Loucy (cell line): ENCODE measurements around the gene SLC6A19.

Experiments used
- H2AFZ ChIP-seq: fragments of 200-600 bp; sonication (generic); 2 replicates; pipeline ENCODE4 v1.6.0; 2016; ENCODE audit warnings: antibody characterized with exemption, mild to moderate bottlenecking, low read length, moderate library complexity
- H3F3A ChIP-seq: fragments of 200-600 bp; 2 replicates; pipeline ENCODE4 v1.6.0; 2016; ENCODE audit warnings: antibody characterized with exemption, low read depth, mild to moderate bottlenecking
- H3K27me3 ChIP-seq: fragments of 200-600 bp; sonication (generic); 2 replicates; pipeline ENCODE4 v1.6.1; 2014; ENCODE audit warnings: low read length, mild to moderate bottlenecking; ENCODE audit not compliant: insufficient read depth, poor library complexity, severe bottlenecking
- H3K36me3 ChIP-seq: fragments of 200-600 bp; sonication (generic); 2 replicates; pipeline ENCODE4 v1.6.1; 2016; ENCODE audit warnings: low read length; ENCODE audit not compliant: insufficient read depth
- H3K4me1 ChIP-seq: fragments of 200-600 bp; sonication (generic); 2 replicates; pipeline ENCODE4 v1.5.1; 2014; ENCODE audit warnings: low read length, mild to moderate bottlenecking; ENCODE audit not compliant: insufficient read depth, poor library complexity, severe bottlenecking
- H3K4me2 ChIP-seq: fragments of 200-600 bp; sonication (generic); 2 replicates; pipeline ENCODE4 v1.6.0; 2014; ENCODE audit warnings: antibody characterized with exemption, low read length, low read depth, mild to moderate bottlenecking; ENCODE audit not compliant: poor library complexity, severe bottlenecking
- H3K4me3 ChIP-seq: fragments of 200-600 bp; sonication (generic); 2 replicates; pipeline ENCODE4 v1.5.1; 2014; ENCODE audit warnings: low read length, mild to moderate bottlenecking, mixed read lengths; ENCODE audit not compliant: poor library complexity, severe bottlenecking
- H3K79me2 ChIP-seq: fragments of 200-600 bp; sonication (generic); 2 replicates; pipeline ENCODE4 v1.6.1; 2014; ENCODE audit warnings: low read length; ENCODE audit not compliant: insufficient read depth
- H3K9ac ChIP-seq: fragments of 200-600 bp; sonication (generic); 2 replicates; pipeline ENCODE4 v1.6.0; 2014; ENCODE audit warnings: mild to moderate bottlenecking, low read depth, low read length, moderate library complexity; ENCODE audit not compliant: poor library complexity, severe bottlenecking
- H3K9me2 ChIP-seq: fragments of 200-600 bp; sonication (generic); replicated peaks from 2 replicates; pipeline ENCODE4 v1.6.1; 2016; ENCODE audit warnings: low read depth, low read length, mixed read lengths
- H3K9me3 ChIP-seq: fragments of 200-600 bp; sonication (generic); 2 replicates; pipeline ENCODE4 v1.6.1; 2014; ENCODE audit warnings: mild to moderate bottlenecking, antibody characterized with exemption, low read length, low read depth; ENCODE audit not compliant: insufficient read depth
- H4K20me1 ChIP-seq: fragments of 200-600 bp; sonication (generic); 2 replicates; pipeline ENCODE4 v1.6.0; 2014; ENCODE audit warnings: antibody characterized with exemption, low read length, mild to moderate bottlenecking; ENCODE audit not compliant: insufficient read depth, poor library complexity, severe bottlenecking
- EZH2phosphoT487 ChIP-seq: fragments of 200-600 bp; IDR thresholded peaks from 2 replicates; pipeline ENCODE4 v1.6.1; 2018; ENCODE audit warnings: antibody characterized with exemption, mild to moderate bottlenecking, moderate library complexity, borderline replicate concordance
- TF ChIP-seq, protein P1 (sequence below): fragments of 200-600 bp; sonication (generic); conservative IDR thresholded peaks from 2 replicates; pipeline ENCODE4 v1.5.1; 2014; ENCODE audit warnings: mild to moderate bottlenecking, antibody characterized with exemption, low read length

The SLC6A19 gene

DNA sequence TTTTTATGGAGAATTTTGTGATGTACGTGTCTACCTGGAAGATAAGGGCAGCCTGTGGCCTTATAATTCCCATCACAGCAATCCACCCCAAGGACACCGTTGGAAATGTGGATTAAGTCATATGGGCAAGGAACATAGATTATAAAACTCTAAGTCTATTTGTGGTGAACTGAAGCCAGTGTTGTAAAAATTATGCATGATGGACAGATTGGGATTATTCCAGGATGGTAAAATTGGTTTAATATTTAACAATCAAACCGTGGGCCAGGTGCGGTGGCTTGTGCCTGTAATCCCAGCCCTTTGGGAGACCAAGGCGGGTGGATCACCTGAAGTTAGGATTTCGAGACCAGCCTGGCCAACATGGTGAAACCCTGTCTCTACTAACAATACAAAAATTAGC is 12.9 kb upstream of the SLC6A19 start:
- H3K4me1 ChIP-seq, result peaks cover 19% of the 10 kb centered on the region
- no peak overlapping the region for H3K9ac ChIP-seq
- no peaks in the 10 kb centered on the region for H3K9me2 ChIP-seq
- H3F3A ChIP-seq, result no peaks in the 10 kb centered on the region
- no peaks in the 10 kb centered on the region for H3K27me3 ChIP-seq
- no peak overlapping the region for H3K4me2 ChIP-seq
- H4K20me1 ChIP-seq, result no peaks in the 10 kb centered on the region
- no peaks in the 10 kb centered on the region for H3K36me3 ChIP-seq
- H3K79me2 ChIP-seq, result no peaks in the 10 kb centered on the region
- no peak for TF ChIP-seq EZH2phosphoT487
- TF ChIP-seq, protein P1, sequence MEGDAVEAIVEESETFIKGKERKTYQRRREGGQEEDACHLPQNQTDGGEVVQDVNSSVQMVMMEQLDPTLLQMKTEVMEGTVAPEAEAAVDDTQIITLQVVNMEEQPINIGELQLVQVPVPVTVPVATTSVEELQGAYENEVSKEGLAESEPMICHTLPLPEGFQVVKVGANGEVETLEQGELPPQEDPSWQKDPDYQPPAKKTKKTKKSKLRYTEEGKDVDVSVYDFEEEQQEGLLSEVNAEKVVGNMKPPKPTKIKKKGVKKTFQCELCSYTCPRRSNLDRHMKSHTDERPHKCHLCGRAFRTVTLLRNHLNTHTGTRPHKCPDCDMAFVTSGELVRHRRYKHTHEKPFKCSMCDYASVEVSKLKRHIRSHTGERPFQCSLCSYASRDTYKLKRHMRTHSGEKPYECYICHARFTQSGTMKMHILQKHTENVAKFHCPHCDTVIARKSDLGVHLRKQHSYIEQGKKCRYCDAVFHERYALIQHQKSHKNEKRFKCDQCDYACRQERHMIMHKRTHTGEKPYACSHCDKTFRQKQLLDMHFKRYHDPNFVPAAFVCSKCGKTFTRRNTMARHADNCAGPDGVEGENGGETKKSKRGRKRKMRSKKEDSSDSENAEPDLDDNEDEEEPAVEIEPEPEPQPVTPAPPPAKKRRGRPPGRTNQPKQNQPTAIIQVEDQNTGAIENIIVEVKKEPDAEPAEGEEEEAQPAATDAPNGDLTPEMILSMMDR, result no peak
- H3K4me3 ChIP-seq, result no peak overlapping the region
- H2AFZ ChIP-seq, result no peak overlapping the region
- H3K9me3 ChIP-seq, result no peaks in the 10 kb centered on the region

DNA sequence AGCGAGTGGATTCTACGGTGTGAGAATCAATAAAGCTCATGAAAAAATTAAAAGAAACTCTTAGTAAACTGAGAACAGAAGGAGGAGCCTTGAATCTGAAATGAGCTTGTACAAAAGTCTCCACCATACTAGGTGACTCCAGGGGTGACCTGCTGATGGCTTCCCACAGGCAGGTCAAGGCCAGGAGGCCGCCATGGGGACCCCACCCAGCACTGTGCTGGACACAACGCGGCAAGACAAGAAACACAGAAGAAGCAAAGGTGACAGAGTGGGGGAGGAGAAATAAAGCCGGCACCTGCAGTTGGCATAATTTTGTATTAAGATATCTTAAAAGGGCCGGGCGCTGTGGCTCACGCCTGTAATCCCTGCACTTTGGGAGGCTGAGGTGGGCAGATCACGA is 12.1 kb upstream of the SLC6A19 start:
- TF ChIP-seq EZH2phosphoT487, result no peak
- Histone ChIP-seq H3K79me2 (no peaks in the 10 kb centered on the region), H3K9me2 (no peaks in the 10 kb centered on the region), H3K4me2 (no peak overlapping the region), H3K4me1 (peaks cover 14% of the 10 kb centered on the region), H3K27me3 (no peaks in the 10 kb centered on the region), H3K4me3 (no peak overlapping the region), H4K20me1 (no peaks in the 10 kb centered on the region), H3K9me3 (no peaks in the 10 kb centered on the region), H3K9ac (no peak overlapping the region), H3K36me3 (no peaks in the 10 kb centered on the region), H2AFZ (no peak overlapping the region), H3F3A (no peaks in the 10 kb centered on the region)

DNA sequence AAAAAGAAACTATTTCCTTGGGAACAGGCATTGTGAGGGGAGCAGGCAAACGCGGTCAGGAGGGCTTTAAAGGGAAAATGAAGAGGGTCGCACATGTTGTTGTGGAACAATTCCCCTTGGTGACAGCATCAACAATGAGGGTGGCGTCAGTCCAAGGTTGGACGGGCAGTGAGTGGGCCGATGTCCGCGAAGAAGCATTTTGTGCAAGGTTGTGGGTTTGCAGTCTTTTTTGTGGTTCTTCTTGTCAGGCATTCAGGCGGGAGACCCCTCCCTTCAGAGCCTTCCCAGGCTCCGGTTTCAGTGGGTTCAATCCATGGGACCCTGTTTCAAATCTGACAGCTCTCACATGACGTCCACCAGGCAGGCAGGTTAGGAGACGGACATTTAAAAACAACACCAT is 11.1 kb upstream of the SLC6A19 start:
- H3K9ac ChIP-seq, result no peak overlapping the region
- H3K36me3 ChIP-seq, result no peaks in the 10 kb centered on the region
- H3K4me2 ChIP-seq, result peak overlapping the region; percentile 3
- no peaks in the 10 kb centered on the region for H3F3A ChIP-seq
- no peak for TF ChIP-seq EZH2phosphoT487
- H2AFZ ChIP-seq, result no peak overlapping the region
- H3K9me2 ChIP-seq, result no peaks in the 10 kb centered on the region
- no peaks in the 10 kb centered on the region for H3K27me3 ChIP-seq
- H3K4me3 ChIP-seq, result no peak overlapping the region
- no peaks in the 10 kb centered on the region for H4K20me1 ChIP-seq
- peaks cover 14% of the 10 kb centered on the region for H3K4me1 ChIP-seq
- no peaks in the 10 kb centered on the region for H3K79me2 ChIP-seq
- no peaks in the 10 kb centered on the region for H3K9me3 ChIP-seq

DNA sequence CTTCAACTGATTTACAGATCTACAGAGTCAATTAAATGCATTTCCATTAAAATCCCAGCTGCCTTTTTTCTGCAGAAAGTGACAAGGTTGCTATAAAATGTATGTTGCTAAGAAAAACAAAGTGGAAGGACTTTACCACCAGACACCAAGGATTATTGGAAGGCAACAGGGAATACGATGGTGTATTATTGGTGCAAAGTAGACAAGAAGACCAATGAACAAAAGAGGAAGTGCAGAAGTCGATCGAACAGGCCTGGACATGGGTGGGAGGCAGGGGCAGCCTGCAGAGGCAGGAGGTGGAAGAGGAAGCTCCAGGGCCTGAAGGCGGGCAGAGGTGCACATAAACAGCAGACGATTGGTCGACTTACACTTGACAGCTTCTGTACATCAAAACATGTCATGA is 10.6 kb upstream of the SLC6A19 start:
- H3K4me3 ChIP-seq, result no peak overlapping the region
- no peaks in the 10 kb centered on the region for H3K9me2 ChIP-seq
- no peaks in the 10 kb centered on the region for H3K79me2 ChIP-seq
- TF ChIP-seq, protein P1, result no peak
- TF ChIP-seq EZH2phosphoT487, result no peak
- H2AFZ ChIP-seq, result 0 out of 2 replicates have a peak overlapping the region, but pooled peaks have one; percentile 47
- no peaks in the 10 kb centered on the region for H3K27me3 ChIP-seq
- no peaks in the 10 kb centered on the region for H3K9me3 ChIP-seq
- peak overlapping the region; percentile 3 for H3K4me2 ChIP-seq
- H3K4me1 ChIP-seq, result peaks cover 14% of the 10 kb centered on the region
- no peak overlapping the region for H3K9ac ChIP-seq
- H3K36me3 ChIP-seq, result no peaks in the 10 kb centered on the region
- H3F3A ChIP-seq, result no peaks in the 10 kb centered on the region
- H4K20me1 ChIP-seq, result no peaks in the 10 kb centered on the region
